HG03442 (cell line): ENCODE results near the gene CEP19.
"Not testable (repeated sequence)": the region's sequence is repeated elsewhere in the genome, so short reads cannot be mapped to it uniquely, and the experiment has no call there.

ENCODE experiments used
- ATAC-seq: cut with Tn5 transposase; IDR thresholded peaks from one replicate; pipeline ENCODE4 v1.9.1; 2021; ENCODE audit warnings: mild to moderate bottlenecking, moderate library complexity; ENCODE audit not compliant: unreplicated experiment

CEP19 gene

DNA sequence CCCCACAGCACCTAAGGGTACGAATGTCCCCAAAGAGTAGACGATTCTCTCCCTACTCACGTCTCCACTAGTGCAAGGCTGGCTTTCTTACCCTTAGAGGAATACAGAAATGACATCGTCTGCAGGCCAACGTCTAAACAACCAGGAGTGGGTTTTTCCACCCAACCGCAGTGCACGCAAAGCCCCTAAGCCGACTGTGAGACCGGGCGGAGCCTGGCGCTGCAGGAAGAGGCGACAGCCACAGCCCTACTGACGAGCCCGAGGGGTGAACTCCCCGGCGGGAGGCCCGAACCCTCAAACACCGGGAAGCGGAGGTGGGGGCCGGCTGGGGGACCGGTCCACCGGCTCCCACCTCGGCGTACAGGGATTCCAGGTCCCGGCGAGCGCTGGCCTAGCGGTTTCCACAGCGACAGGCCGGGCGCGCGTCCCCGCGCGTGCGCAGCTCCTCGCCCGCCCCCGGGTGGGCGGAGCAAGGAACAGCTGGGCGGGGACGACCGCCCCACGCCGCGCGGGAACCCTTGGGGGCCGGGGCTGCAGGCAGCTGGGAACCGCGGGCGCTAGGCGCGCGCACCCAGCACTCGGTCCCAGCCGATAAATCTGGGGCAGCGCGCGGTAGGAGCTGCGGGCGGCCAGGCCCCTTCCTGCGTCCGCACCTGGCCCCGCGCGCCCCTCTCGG is at the start of gene CEP19, which contains the start of gene PIGX:
Gene CEP19 (minus strand): TSS at position 413 of the 676 bp plus-strand sequence. CDS start 3,593 bp downstream, outside the sequence.
Gene PIGX (plus strand): TSS at position 540 of the 676 bp plus-strand sequence.
- ATAC-seq: peak; percentile 67

DNA sequence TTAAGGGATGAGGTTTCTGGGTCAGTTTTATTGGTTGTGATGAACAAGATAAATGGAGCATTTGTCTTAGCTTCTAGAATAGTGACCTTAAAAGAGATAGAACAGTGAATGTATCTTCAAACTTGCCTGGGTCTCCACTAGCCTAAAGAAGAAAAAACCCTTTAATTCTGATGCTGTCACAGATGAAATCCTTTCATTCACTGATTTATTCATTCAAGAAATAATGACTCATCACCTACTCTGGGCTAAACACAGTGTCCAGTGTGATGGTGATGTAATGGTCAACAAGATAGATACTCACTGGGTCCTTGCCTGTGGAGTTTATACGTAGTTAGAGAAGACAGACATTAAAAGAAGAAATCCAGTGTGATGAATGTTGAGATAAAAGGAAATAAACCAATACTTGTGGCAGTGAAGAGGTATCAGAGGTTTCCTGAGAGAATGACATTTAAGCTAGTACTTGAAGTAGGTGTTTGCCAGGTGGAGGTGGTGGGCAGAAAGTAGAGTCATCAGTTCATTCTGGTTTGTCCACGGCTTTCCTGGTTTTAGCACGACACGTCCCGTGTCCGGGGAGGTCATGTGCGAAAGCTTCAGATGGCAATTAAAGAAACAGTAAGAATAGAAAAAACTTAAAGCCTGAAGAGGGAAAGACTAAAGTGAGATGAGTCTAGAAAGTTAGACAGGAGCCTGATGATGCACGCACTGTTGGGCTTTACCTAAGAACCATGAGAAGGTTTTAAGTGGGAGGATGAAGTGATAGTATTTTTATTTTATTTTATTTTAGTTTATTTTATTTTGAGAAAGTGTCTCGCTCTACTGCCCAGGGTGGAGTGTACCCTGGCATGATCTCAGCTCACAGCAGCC is 46.1 kb upstream of the CEP19 start:
- no peak for ATAC-seq

GRCh38 chr3:196756732-196757131 is 44.7 kb upstream of the CEP19 start:
- no peak for ATAC-seq

DNA sequence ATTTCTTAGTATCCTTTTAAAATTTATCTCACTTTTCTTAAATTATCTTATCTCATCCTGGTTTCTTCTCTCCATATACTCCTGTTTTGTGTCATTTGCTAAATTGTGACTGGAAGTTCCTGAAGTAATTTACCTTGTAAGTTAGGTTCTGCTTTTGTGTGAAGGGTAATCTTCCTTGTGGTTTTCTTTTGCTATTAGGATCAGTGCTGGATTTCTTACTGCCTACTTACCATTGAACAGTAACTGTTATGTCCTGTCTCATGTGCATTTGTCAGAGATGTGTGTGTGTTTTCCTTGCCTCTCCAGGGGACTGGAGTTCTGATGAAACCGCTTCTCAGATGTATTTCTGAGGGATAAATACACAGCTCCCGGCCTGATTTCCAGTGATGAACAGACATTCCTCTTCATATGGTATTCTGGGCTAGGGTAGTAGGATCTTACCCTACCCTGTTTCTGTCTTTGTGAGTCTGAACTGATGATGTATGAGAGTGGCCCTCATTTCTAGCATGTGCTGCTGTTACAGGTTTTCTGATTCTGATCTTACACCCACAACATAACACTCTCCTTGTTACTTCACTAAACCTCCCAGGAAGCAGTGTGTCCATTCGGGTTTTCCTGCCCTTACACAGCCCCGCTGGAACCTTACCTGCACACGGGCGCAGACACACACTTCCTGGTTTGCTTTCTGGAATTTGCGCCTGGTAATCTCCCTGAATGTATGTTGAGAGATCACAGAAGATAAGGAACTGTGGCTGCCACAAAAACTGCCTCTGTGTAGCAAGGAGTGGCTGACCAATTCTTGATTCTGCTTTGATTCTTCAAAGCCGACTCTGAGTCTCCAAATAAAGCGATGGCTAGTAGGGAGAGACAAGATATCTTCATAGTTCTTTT is 42.3 kb upstream of the CEP19 start:
- ATAC-seq: no peak

DNA sequence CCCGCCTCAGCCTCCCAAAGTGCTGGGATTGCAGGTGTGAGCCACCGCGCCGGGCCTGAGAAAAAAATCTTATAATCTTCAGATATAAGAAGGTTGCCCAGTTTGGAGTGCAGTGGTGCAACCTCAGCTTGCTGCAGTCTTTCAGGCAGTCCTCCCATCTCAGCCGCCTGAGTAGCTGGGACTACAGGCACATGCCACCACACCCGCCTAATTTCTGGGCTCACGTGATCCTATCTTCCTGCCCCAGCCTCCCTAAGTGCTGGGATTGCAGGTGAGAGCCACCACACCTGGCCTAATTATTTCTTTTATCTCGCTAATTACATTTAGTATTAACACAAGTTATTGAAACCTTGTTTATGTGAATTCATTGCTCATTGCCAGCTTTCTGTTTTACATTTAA is 41.2 kb upstream of the CEP19 start:
- ATAC-seq: no peak

GRCh38 chr3:196749125-196749524 is 37.1 kb upstream of the CEP19 start:
- no peak for ATAC-seq

DNA sequence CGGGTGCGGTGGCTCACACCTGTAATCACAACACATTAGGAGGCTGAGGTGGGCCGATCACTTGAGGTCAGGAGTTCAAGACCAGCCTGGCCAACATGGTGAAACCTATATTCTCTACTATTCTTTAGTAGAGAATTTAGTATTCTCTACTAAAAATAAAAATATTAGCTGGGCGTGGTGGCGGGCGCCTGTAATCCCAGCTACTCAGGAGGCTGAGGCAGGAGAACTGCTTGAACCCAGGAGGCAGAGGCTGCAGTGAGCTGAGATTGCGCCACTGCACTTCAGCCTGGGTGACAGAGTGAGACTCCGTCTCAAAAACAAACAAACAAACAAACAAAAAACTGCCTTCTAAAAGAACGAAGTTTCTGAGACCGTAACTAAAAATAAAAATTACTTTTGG is 31.5 kb upstream of the CEP19 start:
- not testable (repeated sequence) for ATAC-seq

GRCh38 chr3:196741249-196741889 is 29.3 kb upstream of the CEP19 start:
- ATAC-seq: no peak

GRCh38 chr3:196740481-196741248 is 28.6 kb upstream of the CEP19 start:
- no peak for ATAC-seq

- ATAC-seq: peak; percentile 87
These were observed 27.8 kb upstream of the CEP19 start, which contains the start of gene PAK2 for GRCh38 chr3:196739671-196740480. Gene PAK2, plus strand, starts transcription at chr3:196739857. Its CDS starts 42,790 bp downstream, at chr3:196782647.

GRCh38 chr3:196737655-196738054 is 25.6 kb upstream of the CEP19 start:
- ATAC-seq: no peak

- ATAC-seq: no peak
These were observed 24.8 kb upstream of the CEP19 start for GRCh38 chr3:196736670-196737374.

DNA sequence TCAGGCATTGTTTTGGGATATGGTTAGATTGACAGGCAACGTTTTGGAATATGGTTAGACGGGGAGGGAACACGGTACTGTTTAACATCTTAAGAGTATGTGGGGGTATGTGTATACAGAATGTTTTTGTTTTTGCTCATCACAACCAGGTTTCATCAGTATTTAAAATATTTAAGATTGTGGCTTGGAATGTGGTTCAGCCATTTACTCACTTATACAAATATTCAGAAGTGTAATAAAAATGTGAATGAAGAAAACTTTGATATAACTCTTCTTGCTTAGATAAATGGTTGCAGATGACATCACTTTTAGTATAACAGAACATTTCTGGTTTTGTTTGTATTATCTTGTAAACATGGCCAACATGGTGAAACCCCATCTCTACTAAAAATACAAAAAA is 23.7 kb upstream of the CEP19 start:
- no peak for ATAC-seq

GRCh38 chr3:196726788-196727675 is 15.0 kb upstream of the CEP19 start:
- ATAC-seq: no peak

- ATAC-seq: no peak
These were observed 9.0 kb upstream of the CEP19 start for GRCh38 chr3:196721097-196721496.

GRCh38 chr3:196717162-196717561 is 5.1 kb upstream of the CEP19 start:
- not testable (repeated sequence) for ATAC-seq
